Left ventricle myocardium inferior (tissue), 1 donor: ENCODE results near the gene ZC3H13. TPM values are rescaled to one million over a fixed set of nuclear protein-coding genes. Genes with fewer than 3 reads are reported as not detected.

Source experiments
- DNase-seq: peaks from one replicate; pipeline ENCODE4 v3.0.0-alpha.2; 2020
- H3K27ac ChIP-seq: fragments of 200-600 bp; replicated peaks from 2 replicates; pipeline ENCODE4 v1.8.0; 2021
- H3K27me3 ChIP-seq: fragments of 200-600 bp; 2 replicates; pipeline ENCODE4 v1.8.0; 2021; ENCODE audit warnings: low read depth
- H3K36me3 ChIP-seq: fragments of 200-600 bp; 2 replicates; pipeline ENCODE4 v1.8.0; 2021
- H3K4me1 ChIP-seq: fragments of 200-600 bp; 2 replicates; pipeline ENCODE4 v1.8.0; 2021
- H3K4me3 ChIP-seq: fragments of 200-600 bp; 2 replicates; pipeline ENCODE4 v1.8.0; 2021; ENCODE audit warnings: mild to moderate bottlenecking, moderate library complexity
- H3K9me3 ChIP-seq: fragments of 200-600 bp; replicated peaks from 2 replicates; pipeline ENCODE4 v1.8.0; 2021
- intact Hi-C: fragments of 100-400 bp; cut with micrococcal nuclease; formaldehyde crosslinking; loops from one replicate; pipeline ENCODE4 v1.11.0; 2022
- long read RNA-seq: library from polyadenylated mRNA; unstranded; transcript quantifications from one replicate; pipeline ENCODE4 v2.0.0, GENCODE V29; 2021
- total RNA-seq: library from RNA; stranded (reverse); fragmentation: NEBNext Ultra II Directional; extraction: Animal tissue kit (Norgen Biotek cat#: 25700); gene quantifications from one replicate; pipeline ENCODE4 v1.2.1, GENCODE V29; 2021
- TF ChIP-seq, protein P1 (sequence below): fragments of 200-600 bp; IDR thresholded peaks from 2 replicates; pipeline ENCODE4 v1.8.0; 2021; ENCODE audit warnings: antibody characterized with exemption, mild to moderate bottlenecking, borderline replicate concordance
- donor health status: DM: no; HTN: yes; CAD: no; lungs with severe emphysema.

The ZC3H13 gene, protein sequence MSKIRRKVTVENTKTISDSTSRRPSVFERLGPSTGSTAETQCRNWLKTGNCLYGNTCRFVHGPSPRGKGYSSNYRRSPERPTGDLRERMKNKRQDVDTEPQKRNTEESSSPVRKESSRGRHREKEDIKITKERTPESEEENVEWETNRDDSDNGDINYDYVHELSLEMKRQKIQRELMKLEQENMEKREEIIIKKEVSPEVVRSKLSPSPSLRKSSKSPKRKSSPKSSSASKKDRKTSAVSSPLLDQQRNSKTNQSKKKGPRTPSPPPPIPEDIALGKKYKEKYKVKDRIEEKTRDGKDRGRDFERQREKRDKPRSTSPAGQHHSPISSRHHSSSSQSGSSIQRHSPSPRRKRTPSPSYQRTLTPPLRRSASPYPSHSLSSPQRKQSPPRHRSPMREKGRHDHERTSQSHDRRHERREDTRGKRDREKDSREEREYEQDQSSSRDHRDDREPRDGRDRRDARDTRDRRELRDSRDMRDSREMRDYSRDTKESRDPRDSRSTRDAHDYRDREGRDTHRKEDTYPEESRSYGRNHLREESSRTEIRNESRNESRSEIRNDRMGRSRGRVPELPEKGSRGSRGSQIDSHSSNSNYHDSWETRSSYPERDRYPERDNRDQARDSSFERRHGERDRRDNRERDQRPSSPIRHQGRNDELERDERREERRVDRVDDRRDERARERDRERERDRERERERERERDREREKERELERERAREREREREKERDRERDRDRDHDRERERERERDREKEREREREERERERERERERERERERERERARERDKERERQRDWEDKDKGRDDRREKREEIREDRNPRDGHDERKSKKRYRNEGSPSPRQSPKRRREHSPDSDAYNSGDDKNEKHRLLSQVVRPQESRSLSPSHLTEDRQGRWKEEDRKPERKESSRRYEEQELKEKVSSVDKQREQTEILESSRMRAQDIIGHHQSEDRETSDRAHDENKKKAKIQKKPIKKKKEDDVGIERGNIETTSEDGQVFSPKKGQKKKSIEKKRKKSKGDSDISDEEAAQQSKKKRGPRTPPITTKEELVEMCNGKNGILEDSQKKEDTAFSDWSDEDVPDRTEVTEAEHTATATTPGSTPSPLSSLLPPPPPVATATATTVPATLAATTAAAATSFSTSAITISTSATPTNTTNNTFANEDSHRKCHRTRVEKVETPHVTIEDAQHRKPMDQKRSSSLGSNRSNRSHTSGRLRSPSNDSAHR (N-terminal part only)
- total RNA-seq, result 37.8 TPM
- long read RNA-seq, partial matches to known transcripts, result 9 of 12 reads
- long read RNA-seq, other reads (novel, unspliced or antisense), result 3 of 12 reads

DNA sequence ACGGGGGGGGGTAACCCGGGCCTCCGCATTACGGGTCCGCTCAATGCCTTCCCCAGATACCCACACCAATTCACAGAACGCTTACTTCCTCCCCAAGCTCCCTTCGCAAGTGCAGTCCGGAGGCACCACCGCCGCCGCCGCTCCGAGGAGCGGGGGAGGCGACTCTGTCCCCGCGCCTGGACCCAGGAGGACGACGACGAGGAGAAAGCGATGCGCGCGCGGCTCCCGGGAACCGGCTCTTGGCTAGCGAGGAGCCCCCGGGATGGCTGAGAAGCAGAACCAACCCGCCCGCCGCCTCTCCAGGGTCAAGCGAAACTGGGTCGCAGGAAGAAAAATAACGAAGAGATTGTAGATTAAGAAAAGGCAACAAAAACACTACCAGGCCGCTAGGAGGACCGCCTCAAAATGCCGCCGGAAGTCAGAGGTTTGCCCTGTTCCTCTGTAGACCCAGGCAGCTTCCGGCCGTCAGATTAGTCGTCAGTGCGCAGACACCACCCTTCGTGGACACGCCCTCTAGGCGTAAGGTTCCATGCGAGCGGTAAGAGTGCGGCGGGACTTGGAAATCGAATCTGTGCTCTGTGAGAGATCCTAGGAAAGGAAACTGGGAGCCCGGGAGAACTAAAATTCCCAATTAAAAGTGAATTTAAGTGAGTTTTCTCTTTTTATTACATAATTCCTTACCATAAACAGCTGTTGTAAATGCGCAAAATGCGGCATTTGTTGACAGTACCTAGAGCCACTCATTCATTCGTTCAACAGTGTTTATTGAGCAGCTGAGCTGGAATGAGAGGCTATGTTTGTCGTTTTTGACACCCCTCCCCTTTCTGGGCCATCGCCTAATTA lies at the start of gene ZC3H13:
ZC3H13 (minus strand) TSS at position 428 of the 843 bp plus-strand sequence. CDS start 7,239 bp downstream, outside the sequence.
- TF ChIP-seq, protein P1, sequence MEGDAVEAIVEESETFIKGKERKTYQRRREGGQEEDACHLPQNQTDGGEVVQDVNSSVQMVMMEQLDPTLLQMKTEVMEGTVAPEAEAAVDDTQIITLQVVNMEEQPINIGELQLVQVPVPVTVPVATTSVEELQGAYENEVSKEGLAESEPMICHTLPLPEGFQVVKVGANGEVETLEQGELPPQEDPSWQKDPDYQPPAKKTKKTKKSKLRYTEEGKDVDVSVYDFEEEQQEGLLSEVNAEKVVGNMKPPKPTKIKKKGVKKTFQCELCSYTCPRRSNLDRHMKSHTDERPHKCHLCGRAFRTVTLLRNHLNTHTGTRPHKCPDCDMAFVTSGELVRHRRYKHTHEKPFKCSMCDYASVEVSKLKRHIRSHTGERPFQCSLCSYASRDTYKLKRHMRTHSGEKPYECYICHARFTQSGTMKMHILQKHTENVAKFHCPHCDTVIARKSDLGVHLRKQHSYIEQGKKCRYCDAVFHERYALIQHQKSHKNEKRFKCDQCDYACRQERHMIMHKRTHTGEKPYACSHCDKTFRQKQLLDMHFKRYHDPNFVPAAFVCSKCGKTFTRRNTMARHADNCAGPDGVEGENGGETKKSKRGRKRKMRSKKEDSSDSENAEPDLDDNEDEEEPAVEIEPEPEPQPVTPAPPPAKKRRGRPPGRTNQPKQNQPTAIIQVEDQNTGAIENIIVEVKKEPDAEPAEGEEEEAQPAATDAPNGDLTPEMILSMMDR, result peak; percentile 61
- H3K27me3 ChIP-seq, result no peaks in the 10 kb centered on the region
- intact Hi-C loops, result no loop called here
- H3K4me1 ChIP-seq, result peaks cover 50% of the 10 kb centered on the region
- peak within 1 kb of the TSS; percentile 91 for H3K27ac ChIP-seq
- DNase-seq, result peak; percentile 92
- peak within 1 kb of the TSS; percentile 85 for H3K4me3 ChIP-seq
- H3K36me3 ChIP-seq, result no peaks in the 10 kb centered on the region
- no peaks in the 10 kb centered on the region for H3K9me3 ChIP-seq

DNA sequence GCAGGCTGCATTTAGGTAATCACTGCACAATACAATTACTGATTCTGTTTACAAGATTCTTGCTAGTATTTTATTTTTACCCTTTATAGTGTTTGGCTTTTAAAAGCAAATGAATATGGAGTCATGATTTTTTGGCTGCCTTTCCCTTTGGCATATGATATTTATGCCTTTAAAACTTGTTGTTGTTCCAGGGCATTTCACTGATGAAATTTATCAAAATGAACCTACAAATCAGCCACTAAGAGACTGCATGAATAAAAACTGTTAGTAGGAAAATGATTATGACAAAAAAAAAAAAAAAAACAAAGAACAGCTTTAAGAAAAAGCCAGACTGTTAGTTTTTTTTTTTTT lies 49.7 kb upstream of the ZC3H13 start:
- no peak for DNase-seq
- Histone ChIP-seq H3K4me1 (peaks cover 13% of the 10 kb centered on the region), H3K9me3 (no peaks in the 10 kb centered on the region), H3K27ac (no peak overlapping the region), H3K36me3 (no peaks in the 10 kb centered on the region), H3K4me3 (no peak overlapping the region), H3K27me3 (no peaks in the 10 kb centered on the region)
- TF ChIP-seq, protein P1, result no peak
- intact Hi-C loops, result no loop called here

DNA sequence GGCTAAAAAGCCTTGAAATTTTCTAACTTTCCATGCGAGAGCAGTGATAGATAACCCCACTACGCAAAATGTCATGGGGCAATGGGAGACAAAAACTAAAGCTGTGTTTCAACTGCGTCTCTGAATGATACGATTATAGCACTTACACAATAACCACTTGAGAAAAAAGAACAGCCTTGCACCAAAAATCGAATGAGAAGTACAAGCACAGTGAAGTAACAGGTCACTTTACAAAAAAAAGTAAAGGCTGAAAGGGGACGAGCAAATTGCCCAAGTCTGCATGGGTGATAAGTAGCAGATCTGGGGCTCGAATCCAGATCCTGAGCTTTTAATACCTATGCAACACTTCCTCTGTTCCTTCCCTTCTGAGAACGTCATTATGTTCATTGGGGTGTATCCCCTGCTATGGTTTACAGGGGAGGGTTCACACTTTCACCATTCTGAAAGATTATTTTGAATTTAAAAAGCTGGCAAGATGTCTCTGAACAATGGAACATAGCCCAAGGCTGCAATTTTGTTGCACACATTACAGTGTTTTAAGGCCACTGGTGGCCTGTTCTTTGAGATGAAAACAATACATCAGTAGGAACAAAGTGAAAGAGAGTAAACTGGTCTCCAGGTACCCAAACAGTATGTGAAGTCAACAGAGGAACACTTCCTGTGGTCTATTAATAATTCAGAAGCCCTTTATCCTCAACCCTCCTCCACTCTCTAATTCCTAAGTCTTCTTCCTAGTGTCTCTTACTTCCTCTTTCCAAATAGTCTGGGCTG lies 49.1 kb upstream of the ZC3H13 start:
- H3K27me3 ChIP-seq, result no peaks in the 10 kb centered on the region
- H3K27ac ChIP-seq, result no peak overlapping the region
- no peaks in the 10 kb centered on the region for H3K9me3 ChIP-seq
- peaks cover 13% of the 10 kb centered on the region for H3K4me1 ChIP-seq
- no peak for DNase-seq
- TF ChIP-seq, protein P1, result no peak
- intact Hi-C loops, result no loop called here
- H3K4me3 ChIP-seq, result no peak overlapping the region
- H3K36me3 ChIP-seq, result no peaks in the 10 kb centered on the region

DNA sequence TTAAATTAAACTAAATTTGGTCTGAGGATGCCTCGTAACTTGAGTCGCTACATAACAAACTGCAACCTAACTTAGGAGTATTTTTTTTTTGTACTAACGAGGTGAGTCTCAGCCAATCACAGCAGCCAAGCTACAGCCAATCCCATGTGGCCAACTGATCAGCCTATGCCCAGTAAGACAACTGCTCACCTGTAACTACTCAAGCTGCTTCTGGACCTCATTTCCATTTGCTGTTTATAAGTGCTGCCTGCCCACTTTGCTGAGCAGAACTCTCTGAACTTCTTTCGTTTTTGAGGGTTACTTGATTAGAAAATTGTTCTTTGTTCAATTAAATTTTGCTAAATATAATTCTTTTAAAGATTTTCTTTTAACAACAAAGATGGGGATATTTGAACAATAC lies 48.5 kb upstream of the ZC3H13 start:
- Histone ChIP-seq H3K27me3 (no peaks in the 10 kb centered on the region), H3K36me3 (no peaks in the 10 kb centered on the region), H3K4me1 (peaks cover 13% of the 10 kb centered on the region), H3K27ac (no peak overlapping the region), H3K9me3 (no peaks in the 10 kb centered on the region), H3K4me3 (no peak overlapping the region)
- intact Hi-C loops, result no loop called here
- TF ChIP-seq, protein P1, result no peak
- no peak for DNase-seq
